Hepatocyte (in vitro differentiated cells): ENCODE results near the gene SLX4IP. TPM values are rescaled to one million over a fixed set of nuclear protein-coding genes. Genes with fewer than 3 reads are reported as not detected.

Source experiments
- DNase-seq: peaks from one replicate; pipeline ENCODE4 v3.0.0-alpha.2; 2016; ENCODE audit warnings: low spot score
- H2AFZ ChIP-seq: fragments of 200-600 bp; sonication (generic); 2 replicates; pipeline ENCODE4 v1.6.0; 2016; ENCODE audit warnings: antibody characterized with exemption, mild to moderate bottlenecking
- H3K27ac ChIP-seq: fragments of 200-600 bp; sonication (generic); 2 replicates; pipeline ENCODE4 v1.5.1; 2016; ENCODE audit warnings: mild to moderate bottlenecking
- H3K27me3 ChIP-seq: fragments of 200-600 bp; sonication (generic); 2 replicates; pipeline ENCODE4 v1.6.1; 2016
- H3K36me3 ChIP-seq: fragments of 200-600 bp; sonication (generic); replicated peaks from 2 replicates; pipeline ENCODE4 v1.5.1; 2016; ENCODE audit warnings: low read depth; ENCODE audit not compliant: insufficient read depth
- H3K4me1 ChIP-seq: fragments of 200-600 bp; sonication (generic); 2 replicates; pipeline ENCODE4 v1.5.1; 2016; ENCODE audit warnings: mild to moderate bottlenecking, moderate library complexity; ENCODE audit not compliant: insufficient read depth
- H3K4me2 ChIP-seq: fragments of 200-600 bp; sonication (generic); 2 replicates; pipeline ENCODE4 v1.6.0; 2016
- H3K4me3 ChIP-seq: fragments of 200-600 bp; sonication (generic); 2 replicates; pipeline ENCODE4 v1.5.1; 2016; ENCODE audit warnings: mild to moderate bottlenecking
- H3K79me2 ChIP-seq: fragments of 200-600 bp; sonication (generic); 2 replicates; pipeline ENCODE4 v1.6.0; 2017; ENCODE audit warnings: mild to moderate bottlenecking
- H3K9me2 ChIP-seq: fragments of 200-600 bp; sonication (generic); replicated peaks from 2 replicates; pipeline ENCODE4 v1.6.0; 2017; ENCODE audit warnings: mild to moderate bottlenecking; ENCODE audit not compliant: insufficient read depth
- H3K9me3 ChIP-seq: fragments of 200-600 bp; sonication (generic); 2 replicates; pipeline ENCODE4 v1.5.1; 2016; ENCODE audit warnings: low read depth, mild to moderate bottlenecking
- H4K20me1 ChIP-seq: fragments of 200-600 bp; sonication (generic); 2 replicates; pipeline ENCODE4 v1.6.0; 2016; ENCODE audit warnings: mild to moderate bottlenecking; ENCODE audit not compliant: insufficient read depth, poor library complexity, severe bottlenecking
- CTCF ChIP-seq: fragments of 200-600 bp; sonication (generic); IDR thresholded peaks from 2 replicates; pipeline ENCODE4 v1.5.1; 2016; ENCODE audit warnings: antibody characterized with exemption, mild to moderate bottlenecking; ENCODE audit not compliant: poor library complexity
- EZH2 ChIP-seq: fragments of 200-600 bp; sonication (generic); IDR thresholded peaks from 2 replicates; pipeline ENCODE4 v1.6.1; 2016; ENCODE audit warnings: antibody characterized with exemption, mild to moderate bottlenecking, borderline replicate concordance
- EZH2phosphoT487 ChIP-seq: fragments of 200-600 bp; sonication (generic); IDR thresholded peaks from one replicate; pipeline ENCODE4 v1.6.1; 2018; ENCODE audit warnings: antibody characterized with exemption, mild to moderate bottlenecking, low read depth, moderate library complexity; ENCODE audit not compliant: unreplicated experiment, severe bottlenecking
- WGBS: methylation state at CpG from one replicate; pipeline ENCODE4 v1.1.6; 2016; ENCODE audit warnings: low lambda C conversion rate; ENCODE audit errors: missing lambda C conversion rate; 5-methylcytosine and 5-hydroxymethylcytosine counted together
- polyA plus RNA-seq: library from polyadenylated mRNA; unstranded; fragments of >200 nt; fragmentation: Nextera tagmentation; extraction: Ambion mirVana; gene quantifications from 2 replicates; pipeline ENCODE4 v1.2.1, GENCODE V29; 2016
- total RNA-seq: library from RNA; depleted of rRNA; stranded (reverse); fragments of >200 nt; gene quantifications from 2 replicates; pipeline ENCODE4 v1.2.3, GENCODE V29; 2014

Gene SLX4IP
- 4.7 and 5.7 TPM in 2 replicates for total RNA-seq
- 2.9 TPM in 2 replicates for polyA plus RNA-seq

DNA sequence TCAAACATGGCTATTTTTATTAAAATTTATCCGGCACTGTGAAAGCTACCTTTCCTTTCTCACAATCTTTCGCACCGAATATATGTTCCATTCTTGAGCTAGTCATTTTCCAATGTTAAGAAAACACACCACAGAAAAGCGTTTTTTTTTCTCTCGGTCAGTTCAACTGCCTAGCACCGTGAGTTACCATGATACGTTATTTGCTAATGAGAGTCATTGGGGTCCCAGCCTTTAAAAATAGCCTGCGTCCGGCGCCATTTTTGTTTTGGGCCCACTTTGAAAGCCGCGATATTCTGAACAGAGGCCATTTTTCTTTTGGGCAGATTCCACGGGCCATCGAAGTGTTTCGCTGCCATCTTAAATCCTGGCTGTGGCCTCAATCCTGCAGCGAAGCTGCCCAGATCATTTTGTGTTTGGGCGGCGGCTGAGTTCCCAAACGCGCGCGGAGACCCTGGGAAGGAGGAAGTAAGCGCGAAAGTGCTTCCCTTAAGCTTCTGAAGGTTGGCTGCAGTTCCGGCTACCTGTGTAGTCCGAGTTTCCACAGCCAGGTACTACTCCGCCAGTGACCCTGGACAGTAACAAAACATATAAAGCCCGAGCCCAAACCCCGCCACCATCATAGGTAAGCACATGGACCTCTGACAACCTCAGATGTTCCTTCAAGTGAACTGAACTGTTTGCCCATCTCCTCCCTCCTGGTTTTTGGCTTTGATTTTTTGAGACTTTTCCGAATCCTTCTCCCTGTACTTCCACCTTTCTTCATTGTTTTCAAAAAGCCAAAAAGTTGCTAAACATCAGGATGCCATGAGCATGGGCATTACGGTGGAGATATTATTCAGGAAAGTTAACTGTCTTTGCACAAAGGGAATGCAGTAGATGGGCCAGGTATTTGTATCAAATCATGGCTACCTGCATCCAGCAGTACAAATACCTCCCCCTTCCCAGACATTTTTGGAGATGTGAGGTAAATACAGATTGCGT lies at the start of gene SLX4IP:
SLX4IP (plus strand) TSS at position 474 of the 981 bp plus-strand sequence. CDS start 22,900 bp downstream, outside the sequence.
- H3K79me2 ChIP-seq, result peaks cover 69% of the 10 kb centered on the region
- no peaks in the 10 kb centered on the region for H3K36me3 ChIP-seq
- WGBS, result 2% methylated on average over 32 of the region's 32 CpGs
- peak; percentile 95 for DNase-seq
- H4K20me1 ChIP-seq, result no peaks in the 10 kb centered on the region
- peaks cover 6% of the 10 kb centered on the region for H3K4me1 ChIP-seq
- H3K4me2 ChIP-seq, result peak within 1 kb of the TSS; percentile 87
- H3K9me2 ChIP-seq, result no peaks in the 10 kb centered on the region
- TF ChIP-seq CTCF (no peak), EZH2 (no peak), EZH2phosphoT487 (no peak)
- no peaks in the 10 kb centered on the region for H3K27me3 ChIP-seq
- peak within 1 kb of the TSS; percentile 50 for H3K4me3 ChIP-seq
- H3K27ac ChIP-seq, result peak within 1 kb of the TSS; percentile 90
- H2AFZ ChIP-seq, result peak within 1 kb of the TSS; percentile 68
- H3K9me3 ChIP-seq, result no peaks in the 10 kb centered on the region

DNA sequence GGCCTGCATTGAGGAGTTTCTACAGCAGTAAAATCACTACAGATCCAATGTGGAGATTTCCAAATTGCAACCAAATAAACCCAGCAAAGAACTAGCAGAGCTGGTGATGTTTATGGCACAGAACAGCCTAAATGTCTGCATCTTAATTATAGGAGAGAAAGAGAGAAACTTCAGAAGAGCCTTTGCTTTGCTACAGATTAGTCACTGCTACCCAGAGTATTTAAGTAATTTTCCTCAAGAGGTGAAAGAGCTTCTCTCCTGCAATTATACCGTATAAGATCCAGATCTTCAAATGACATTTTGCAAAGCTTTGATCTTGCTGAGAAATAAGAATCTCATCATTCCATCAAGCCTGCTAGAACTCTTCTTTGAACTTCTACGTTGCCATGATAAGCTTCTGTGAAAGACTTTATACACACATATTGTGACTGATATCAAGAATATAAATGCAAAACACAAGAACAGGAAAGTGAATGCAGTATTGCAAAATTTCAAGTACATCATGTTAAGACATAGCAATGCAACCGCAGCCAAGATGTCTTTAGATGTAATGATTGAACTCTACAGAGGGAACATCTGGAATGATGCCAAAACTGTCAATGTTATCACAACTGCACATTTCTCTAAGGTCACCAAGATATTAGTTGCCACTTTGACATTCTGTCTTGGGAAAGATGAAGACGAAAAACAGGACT lies 49.1 kb upstream of the SLX4IP start:
- H4K20me1 ChIP-seq, result no peaks in the 10 kb centered on the region
- no peak overlapping the region for H3K27ac ChIP-seq
- no peak for DNase-seq
- no peaks in the 10 kb centered on the region for H3K9me3 ChIP-seq
- no peaks in the 10 kb centered on the region for H3K79me2 ChIP-seq
- no peak for TF ChIP-seq EZH2
- no peak for TF ChIP-seq CTCF
- no peak for TF ChIP-seq EZH2phosphoT487
- H3K36me3 ChIP-seq, result no peaks in the 10 kb centered on the region
- no peaks in the 10 kb centered on the region for H3K9me2 ChIP-seq
- no peak overlapping the region for H3K4me2 ChIP-seq
- WGBS, result 59% methylated on average over 4 of the region's 4 CpGs
- no peaks in the 10 kb centered on the region for H3K27me3 ChIP-seq
- H3K4me1 ChIP-seq, result peaks cover 6% of the 10 kb centered on the region
- H3K4me3 ChIP-seq, result no peak overlapping the region
- H2AFZ ChIP-seq, result no peak overlapping the region

DNA sequence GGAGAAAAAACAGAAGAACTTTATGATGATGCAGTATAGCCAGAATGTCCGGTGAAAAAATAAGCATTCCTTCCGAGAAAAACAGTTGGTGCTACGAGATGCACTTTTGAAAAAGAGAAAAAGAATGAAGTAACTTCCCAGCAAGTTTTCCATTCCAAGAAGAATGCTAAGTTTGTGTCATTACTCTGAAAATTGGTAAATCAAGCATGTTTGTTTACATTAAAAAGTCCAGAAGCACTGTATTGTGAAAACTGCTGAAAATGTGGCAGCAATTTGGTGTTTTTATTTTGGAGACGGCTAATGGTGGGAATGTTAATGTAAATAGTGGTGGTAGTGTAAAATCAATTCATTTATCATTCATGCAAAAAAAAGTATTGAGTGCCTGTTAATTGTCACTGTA lies 47.4 kb upstream of the SLX4IP start:
- Histone ChIP-seq H3K9me3 (no peaks in the 10 kb centered on the region), H2AFZ (no peak overlapping the region), H3K4me2 (no peak overlapping the region), H4K20me1 (no peaks in the 10 kb centered on the region), H3K27ac (no peak overlapping the region), H3K9me2 (no peaks in the 10 kb centered on the region), H3K79me2 (no peaks in the 10 kb centered on the region), H3K27me3 (no peaks in the 10 kb centered on the region), H3K4me1 (peaks cover 6% of the 10 kb centered on the region), H3K4me3 (no peak overlapping the region), H3K36me3 (no peaks in the 10 kb centered on the region)
- no peak for DNase-seq
- TF ChIP-seq EZH2phosphoT487 (no peak), EZH2 (no peak), CTCF (no peak)
- WGBS, result 82% methylated on average over 4 of the region's 4 CpGs
